Forelimb muscle (tissue), 1 donor: Measurements from ENCODE around the gene UHRF2. TPM values are rescaled to one million over a fixed set of nuclear protein-coding genes. Genes with fewer than 3 reads are reported as not detected.
"Not testable (repeated sequence)": the region's sequence is repeated elsewhere in the genome, so short reads cannot be mapped to it uniquely, and the experiment has no call there.

ENCODE experiments used
- DNase-seq: peaks from one replicate; pipeline ENCODE4 v3.0.0-alpha.2; 2013; ENCODE audit warnings: low read depth
- polyA plus RNA-seq: library from polyadenylated mRNA; unstranded; fragments of 120-200 nt; gene quantifications from one replicate; pipeline ENCODE4 v1.2.1, GENCODE V29; 2013; ENCODE audit not compliant: insufficient read length

The UHRF2 gene, protein sequence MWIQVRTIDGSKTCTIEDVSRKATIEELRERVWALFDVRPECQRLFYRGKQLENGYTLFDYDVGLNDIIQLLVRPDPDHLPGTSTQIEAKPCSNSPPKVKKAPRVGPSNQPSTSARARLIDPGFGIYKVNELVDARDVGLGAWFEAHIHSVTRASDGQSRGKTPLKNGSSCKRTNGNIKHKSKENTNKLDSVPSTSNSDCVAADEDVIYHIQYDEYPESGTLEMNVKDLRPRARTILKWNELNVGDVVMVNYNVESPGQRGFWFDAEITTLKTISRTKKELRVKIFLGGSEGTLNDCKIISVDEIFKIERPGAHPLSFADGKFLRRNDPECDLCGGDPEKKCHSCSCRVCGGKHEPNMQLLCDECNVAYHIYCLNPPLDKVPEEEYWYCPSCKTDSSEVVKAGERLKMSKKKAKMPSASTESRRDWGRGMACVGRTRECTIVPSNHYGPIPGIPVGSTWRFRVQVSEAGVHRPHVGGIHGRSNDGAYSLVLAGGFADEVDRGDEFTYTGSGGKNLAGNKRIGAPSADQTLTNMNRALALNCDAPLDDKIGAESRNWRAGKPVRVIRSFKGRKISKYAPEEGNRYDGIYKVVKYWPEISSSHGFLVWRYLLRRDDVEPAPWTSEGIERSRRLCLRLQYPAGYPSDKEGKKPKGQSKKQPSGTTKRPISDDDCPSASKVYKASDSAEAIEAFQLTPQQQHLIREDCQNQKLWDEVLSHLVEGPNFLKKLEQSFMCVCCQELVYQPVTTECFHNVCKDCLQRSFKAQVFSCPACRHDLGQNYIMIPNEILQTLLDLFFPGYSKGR
- 33.0 TPM for polyA plus RNA-seq

DNA sequence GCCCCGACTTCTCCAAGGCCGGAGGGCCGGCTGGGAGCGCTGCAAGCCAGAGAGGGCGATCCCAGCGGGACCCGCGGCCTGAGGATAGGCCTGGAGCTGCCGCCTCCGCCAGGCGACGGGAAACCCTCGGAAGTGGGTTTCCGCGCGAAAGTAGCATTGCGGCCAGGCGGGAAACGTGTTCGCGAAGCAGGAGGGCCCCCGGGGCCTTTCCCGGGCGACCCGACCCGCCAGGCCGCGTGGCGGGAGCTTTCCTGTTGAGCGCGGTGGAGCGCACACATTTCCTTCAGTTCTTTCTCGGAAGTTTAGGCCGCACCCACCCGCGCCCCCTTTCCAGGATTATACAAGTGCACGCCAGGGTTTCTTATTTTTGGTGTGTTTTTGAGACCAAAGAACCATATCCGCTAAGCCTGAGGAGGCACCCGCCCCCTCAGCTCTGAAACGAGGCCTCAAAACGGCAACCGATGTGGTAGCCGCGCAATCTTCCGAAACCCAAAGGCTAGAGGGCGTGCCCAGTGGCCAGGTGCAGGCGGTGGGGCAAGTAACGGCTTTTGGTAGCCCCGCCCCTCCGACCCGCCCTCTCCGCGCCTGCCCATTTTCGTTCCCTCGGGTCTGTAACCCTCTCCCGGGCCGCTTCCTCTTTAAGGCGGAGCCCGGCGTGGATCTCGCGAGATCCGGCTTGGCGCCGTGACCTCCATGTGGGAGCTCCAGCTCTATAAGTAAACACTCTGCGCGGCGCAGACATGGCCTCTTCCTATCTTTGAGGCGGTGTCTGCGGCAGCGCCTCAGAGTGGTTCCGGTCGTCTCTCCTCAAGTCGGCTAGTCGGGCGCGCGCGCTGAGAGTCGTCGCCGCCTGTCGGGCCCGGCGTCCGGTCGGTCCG, at the start of gene UHRF2:
Gene UHRF2 (plus strand): TSS at position 713 of the 878 bp plus-strand sequence. CDS start 292 bp downstream, outside the sequence.
- DNase-seq = peak; percentile 94

DNA sequence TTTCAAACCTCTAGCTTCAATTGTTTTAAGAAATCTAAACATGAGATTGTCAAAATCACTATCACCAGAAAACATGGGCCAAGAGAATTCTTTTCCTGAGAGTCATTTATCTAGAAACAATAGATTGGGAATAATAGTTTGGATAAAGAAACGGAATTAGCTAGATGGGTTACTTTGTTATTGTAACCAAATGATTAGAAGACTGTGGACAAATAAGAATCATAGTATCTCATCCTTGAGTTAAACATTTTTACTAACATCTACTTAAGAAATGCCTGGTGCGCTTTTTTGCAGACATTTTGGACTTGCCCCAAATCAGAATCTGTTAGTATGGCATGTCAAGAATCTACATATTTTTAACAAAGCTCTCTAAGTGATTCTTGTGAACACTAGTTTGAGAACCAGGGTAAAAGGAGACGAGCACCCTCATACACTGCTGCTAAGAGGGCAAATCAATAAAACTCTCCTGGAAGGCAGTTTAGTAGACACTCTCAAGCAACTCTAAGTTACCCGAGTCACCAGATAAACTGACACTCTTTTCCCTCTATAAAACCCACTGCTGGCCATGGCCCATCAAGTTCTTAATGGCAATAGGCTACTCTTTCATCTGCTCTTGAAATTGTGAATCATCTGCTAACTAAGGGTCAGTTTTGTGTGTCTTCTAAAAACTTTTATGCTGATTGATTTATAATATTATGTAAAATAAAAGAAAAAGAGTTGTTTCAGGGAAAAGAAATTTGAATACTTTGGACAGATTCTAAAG, 45.7 kb upstream of the UHRF2 start:
- no peak for DNase-seq

DNA sequence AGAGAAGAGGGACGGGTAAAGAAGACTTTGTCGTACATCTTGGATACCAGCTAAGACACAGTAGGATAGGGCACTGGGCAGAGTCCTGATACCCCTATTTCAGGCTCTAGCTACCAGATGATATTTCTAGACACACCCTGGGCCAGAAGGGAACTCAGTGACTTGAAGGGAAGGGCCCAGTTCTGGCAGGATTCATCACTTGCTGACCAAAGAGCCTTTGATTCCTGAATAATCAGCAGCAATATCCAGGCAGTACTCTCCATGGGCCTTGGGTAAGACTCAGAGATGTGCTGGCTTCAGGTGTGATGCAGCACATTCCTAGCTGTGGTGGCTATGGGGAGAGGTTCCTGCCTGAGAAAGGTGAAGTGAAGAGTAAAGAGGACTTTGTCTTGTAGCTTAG, 44.2 kb upstream of the UHRF2 start:
- no peak for DNase-seq

DNA sequence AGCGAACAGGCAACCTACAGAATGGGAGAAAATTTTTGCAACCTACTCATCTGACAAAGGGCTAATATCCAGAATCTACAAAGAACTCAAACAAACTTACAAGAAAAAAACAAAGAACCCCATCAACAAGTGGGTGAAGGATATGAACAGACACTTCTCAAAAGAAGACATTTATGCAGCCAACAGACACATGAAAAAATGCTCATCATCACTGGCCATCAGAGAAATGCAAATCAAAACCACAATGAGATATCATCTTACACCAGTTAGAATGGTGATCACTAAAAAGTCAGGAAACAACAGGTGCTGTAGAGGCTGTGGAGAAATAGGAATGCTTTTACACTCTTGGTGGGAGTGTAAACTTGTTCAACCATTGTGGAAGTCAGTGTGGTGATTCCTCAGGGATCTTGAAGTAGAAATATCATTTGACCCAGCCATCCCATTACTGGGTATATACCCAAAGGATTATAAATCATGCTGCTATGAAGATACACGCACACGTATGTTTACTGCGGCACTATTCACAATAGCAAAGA, 31.5 kb upstream of the UHRF2 start:
- not testable (repeated sequence) for DNase-seq

DNA sequence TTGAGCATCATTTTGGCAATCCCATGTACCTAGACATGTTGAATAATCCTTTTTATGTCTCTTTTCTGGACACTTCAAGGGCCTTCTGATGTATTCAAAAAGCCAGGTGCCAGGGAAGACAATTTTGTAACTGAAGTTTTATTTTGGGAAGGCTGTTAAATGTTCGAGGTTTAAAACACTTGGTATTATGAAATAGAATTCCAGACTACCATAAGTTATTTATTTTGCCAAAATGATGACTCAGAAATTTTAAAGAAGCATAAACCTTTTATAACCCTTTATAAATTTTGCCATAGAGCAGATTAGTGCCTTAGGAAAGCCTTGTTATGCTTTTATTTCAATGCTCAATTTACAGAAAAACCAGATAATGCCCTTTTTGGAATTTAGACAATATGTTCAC, 30.3 kb upstream of the UHRF2 start:
- DNase-seq = no peak

DNA sequence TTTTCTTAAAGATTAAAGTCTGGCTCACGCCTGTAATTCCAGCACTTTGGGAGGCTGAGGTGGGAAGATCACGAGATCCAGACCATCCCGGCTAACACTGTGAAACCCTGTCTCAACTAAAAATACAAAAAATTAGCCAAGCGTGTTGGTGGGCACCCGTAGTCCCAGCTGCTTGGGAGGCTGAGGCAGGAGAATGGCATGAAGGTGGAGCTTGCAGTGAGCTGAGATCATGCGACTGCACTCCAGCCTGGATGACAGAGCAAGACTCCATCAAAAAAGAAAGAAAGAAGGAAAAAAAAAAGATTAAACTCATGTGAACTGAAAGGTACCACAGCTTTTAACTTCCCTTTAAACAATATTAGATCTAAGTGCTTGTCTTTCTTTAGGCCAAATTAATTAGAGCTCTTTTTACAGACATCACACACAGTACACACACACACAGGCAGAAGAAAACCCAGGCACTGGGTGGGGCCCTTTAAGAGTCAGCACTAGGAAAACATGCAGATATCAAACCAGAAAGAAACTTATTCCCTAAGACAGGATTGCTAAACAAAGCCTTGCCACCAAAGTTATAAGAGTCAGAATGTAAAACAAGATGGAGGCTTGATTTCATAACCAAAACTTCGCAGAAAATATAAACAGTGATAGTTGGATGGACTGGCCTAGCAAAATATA, 29.3 kb upstream of the UHRF2 start:
- DNase-seq = no peak

DNA sequence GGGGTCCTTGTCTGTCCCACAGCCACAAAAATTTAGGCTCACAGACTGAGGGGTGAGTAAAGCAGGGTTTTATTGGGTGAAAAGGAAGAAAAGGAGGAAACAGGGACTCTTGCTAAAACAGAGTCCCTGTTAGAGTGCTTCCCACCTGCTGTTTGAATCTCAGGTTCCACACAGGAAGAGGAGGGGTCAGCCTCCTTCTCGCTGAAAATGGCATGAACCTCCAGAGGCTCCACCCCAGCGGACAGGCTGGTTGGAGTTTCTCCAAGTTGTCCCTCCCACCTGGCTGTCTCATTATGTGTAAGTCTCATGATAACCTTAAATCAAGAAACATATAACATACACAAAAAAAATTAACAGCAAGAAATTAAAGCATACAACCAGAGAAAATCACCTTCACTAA, 28.3 kb upstream of the UHRF2 start:
- DNase-seq = no peak

DNA sequence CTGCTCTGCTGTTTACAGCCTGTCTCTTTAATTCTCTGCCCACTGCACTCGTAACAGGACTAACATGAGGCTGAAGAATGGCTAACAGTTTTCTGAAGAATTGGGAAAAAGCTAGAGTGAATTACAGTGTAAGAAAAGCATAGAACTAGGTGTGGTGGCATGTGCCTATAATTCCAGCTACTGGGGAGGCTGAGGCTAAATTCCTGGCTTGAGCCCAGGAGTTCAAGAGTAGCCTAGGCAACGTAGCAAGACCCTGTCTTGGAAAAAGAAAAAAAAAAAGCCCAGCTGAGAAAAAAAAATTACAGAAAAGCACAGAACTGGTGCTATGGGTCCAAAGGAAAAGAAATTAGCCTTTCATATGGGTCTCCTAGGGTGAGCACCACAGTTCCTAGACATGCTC, 13.9 kb upstream of the UHRF2 start:
- no peak for DNase-seq

DNA sequence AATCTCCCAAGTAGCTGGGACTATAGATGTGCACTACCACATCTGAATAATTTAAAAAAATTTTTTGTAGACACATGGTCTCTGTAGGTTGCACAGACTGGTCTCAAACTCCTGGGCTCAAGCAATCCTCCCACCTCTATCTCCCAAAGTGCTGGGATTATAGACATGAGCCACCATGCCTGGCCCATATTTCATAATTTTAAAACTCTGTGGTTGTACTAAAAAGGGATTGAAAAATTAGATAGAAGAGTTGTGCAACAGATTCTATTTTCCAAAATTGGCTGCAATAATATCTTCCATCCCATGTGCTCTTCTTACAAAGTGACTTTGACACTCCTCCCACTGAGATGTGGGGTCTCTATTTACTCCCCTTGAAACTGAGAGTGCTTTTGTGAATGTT, 7.6 kb upstream of the UHRF2 start:
- no peak for DNase-seq

DNA sequence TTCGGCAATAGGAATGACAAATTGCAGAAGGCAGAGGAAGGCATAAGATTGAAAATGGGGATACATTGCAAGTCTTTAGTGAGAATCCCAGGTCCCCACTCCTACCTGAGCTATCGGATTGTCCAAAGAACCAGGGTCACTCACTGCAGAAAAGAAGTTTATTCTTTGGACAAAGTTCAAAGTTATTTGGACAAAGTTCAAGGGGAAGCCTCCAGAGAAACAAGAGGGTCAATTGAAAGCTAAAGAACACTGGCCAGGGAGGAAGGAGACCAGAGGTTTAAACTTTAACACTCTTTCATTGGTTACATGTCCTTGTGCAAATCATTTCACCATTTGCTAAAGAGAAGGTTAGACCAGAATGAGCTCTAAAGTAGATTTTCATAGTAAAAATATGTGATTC, 5.2 kb upstream of the UHRF2 start:
- no peak for DNase-seq

DNA sequence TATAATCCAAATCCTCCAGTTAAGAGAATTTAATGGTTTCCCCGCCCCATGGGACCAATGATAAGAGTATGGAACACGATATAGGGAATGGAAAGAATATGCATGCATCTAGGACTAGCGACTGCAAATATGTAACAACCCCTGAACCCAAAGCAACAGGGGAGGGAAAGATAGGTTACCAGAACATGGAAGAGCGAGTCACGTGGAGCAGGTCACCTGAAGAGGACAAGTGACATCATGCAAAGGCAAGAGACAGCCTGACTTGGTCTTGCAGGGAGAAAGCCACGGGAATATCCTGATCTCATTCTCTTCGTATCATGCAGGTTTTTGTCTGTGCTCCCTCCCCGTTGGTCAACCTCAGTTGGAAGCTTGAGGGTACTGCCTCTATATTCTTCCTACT, 4.7 kb upstream of the UHRF2 start:
- no peak for DNase-seq

DNA sequence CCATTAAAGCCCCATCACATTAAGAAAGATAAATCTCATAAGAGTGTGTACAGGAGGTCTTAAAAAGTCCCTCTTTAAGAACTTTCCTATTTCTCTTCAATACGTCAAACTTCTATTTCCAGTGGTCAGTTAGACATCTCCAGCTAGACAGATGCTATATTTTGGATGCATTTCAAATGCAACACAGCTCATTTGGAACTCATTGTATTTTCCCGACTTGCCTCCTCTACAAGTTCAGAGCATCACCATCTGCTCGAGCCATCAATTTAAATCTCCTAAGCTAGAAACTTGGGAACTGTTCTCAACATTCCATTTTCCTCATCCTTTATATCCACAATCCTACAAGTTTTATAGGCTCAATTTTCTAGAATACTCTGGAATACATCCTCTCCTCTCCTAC, 3.2 kb upstream of the UHRF2 start:
- peak; percentile 48 for DNase-seq

DNA sequence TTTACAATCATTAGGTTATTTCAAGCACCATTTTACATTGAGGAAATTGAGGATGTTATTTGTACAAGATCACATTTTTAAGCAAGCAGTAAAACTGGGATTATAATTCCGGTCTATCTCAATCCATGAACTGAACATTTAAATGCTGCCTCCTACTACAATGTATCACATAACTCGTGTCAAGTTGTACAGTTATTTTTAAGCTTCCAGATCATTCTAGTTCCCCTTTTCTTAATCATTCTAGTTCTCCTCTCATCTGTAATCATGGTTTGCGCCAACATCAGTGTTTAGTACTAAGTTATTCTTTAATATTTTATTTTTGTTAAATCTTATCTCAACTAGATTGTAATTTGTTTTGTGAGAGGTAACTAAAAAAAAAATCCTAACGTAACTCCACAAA, 2.4 kb upstream of the UHRF2 start:
- no peak for DNase-seq

DNA sequence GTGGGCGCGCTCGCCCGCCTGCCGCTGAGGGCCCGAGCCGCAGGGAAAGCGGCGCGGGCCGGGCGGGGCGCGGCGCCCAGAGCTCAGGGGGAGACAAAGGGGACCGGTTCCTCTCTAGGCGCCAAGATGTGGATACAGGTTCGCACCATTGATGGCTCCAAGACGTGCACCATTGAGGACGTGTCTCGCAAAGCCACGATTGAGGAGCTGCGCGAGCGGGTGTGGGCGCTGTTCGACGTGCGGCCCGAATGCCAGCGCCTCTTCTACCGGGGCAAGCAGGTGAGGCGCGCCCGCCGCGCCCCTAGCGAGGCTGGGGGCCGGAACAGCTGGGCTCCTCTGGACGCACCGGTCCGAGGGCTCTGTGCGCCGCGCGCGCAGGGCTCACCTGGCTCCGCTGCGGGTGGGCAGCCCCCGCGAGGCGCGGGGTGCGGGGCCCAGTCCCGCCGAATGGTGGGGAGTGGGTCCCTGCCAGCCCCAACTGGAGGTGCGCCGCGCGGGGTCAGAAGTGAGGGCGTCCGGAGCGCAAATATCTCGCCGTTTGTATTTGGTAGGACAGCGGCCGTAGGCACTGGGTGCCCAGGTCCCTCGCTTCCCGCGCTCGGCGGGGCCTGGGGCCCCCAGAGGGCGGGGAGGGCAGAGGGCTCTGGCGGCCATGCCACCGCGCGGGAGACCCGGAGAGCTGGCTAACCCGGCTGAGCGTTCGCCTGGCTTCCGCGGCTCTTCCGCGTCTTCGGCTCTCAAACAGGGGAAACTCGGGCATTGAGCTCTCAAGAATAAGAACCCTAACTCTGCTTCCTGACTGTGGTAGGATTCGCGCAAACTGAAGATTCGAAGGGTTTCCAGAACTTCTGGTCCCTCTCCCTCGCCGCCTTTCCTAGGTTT, 607 bp downstream of the UHRF2 start:
- no peak for DNase-seq

DNA sequence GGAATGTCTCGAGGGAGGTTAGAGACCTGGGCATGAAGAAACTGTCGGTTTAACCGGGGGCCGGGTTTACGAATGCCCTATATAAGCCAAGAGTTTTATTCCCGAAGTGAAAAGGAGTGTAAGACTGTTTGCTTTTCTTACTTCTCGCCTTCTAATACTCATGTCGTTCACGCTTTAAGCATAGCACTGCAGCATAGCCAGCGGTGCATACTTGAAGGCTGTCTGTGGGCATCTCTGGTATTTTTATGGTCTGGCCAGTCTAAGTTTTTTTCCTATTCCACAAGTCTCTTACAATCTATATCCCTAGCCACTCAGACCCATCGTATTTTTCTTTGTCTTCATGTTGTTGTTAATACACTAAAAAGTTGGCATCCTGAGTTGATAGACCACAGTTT, 1.2 kb downstream of the UHRF2 start:
- DNase-seq = no peak

DNA sequence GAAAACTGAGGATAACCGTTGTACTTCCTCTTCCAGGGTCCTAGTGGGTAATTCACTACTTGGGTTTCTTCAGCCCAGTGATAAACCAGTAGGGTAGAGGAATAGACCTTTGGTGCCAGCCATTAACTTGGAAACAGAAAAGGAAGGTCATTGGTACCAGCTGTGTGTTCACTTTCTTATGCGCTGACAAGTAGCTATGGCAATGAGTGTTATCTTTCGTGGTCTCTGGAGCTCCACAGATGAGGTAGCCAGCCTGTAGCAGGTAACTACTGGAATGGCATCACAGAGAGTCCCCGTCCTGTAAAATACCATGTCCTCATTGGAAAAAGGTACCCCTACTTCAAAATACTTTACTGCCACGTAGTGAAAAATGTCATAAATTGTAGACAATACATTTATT, 2.3 kb downstream of the UHRF2 start:
- no peak for DNase-seq

DNA sequence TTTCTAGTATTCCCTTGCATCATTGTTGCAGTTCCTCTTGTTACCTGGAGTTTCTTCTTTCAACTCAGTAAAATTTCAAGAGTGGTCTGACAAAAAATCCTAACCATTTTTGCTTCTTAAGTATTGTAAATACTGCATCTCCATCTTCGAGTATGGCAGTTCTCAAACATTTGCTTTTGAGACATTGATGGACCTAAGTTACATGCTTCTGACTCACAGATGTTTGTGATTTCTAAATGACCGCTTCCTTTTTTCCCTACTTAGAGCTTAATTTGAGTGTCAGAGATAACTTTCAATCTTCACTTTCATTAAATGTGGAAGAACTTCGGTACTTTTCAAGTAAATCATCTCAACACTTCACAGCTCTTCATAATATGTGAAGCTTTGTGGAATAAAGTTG, 4.2 kb downstream of the UHRF2 start:
- no peak for DNase-seq

DNA sequence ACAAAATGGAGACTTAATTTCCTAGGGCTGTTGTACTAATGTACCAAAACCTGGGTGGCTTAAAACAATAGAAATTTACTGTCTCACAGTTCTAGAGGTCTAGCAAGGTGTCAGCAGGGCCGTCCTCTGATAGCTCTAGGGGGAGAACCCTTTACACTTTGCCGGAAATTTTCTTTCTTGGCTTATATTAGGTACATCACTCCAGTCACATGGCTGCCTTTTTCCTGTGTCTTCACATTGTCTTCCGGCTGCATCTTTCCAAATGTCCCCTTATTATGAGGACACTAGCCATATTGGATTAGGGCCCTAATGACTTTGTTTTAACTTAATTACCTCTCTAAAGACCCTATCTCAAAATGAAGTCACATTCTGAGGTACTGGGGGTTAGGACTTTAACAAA, 5.8 kb downstream of the UHRF2 start:
- DNase-seq = no peak

DNA sequence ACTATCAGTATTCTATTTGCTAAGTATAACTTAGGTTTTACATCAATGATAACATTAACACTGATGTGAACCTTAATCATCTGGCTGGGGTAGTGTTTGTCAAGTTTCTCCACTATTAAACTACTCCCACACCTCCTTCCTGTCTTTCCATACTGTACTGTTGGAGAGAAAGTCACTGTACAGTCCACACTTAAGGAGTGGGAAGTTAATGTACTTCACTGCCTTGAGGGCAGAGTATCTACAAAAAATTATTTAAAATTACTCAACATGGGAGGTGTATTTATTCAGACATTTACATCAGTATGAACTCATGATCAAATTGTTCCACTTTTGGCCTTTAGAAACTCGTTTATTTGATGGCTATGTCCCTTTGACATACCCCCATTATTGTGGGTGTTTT, 11.9 kb downstream of the UHRF2 start:
- no peak for DNase-seq
